Skin epidermis (tissue), 12 donors: ENCODE results near the gene HIVEP3.
A peak's percentile ranks its signal among the peaks of the same experiment; 100 is the strongest.

Experiments
- H3K27ac ChIP-seq, 21 experiments: fragments of 200-600 bp; sonication (generic) in 11 of 21; one replicate each; pipeline ENCODE4 v1.5.0; 2020; ENCODE audit warnings: mild to moderate bottlenecking in 3 of 21, inconsistent platforms in 2 of 21, moderate library complexity in 2 of 21
- H3K4me3 ChIP-seq, 7 experiments: fragments of 200-600 bp; sonication (generic) in 2 of 7; one replicate each; pipeline ENCODE4 v1.5.0; 2020; ENCODE audit warnings: inconsistent platforms in 2 of 7, mild to moderate bottlenecking in 2 of 7, moderate library complexity in 1 of 7

HIVEP3 gene

GRCh38 chr1:41529621-41530395, 388.9 kb downstream of the HIVEP3 start:
- no peak overlapping the region for H3K27ac ChIP-seq
- no peak overlapping the region for H3K4me3 ChIP-seq

GRCh38 chr1:41528726-41529605, 389.8 kb downstream of the HIVEP3 start:
- Histone ChIP-seq H3K27ac (no peak overlapping the region), H3K4me3 (no peak overlapping the region)

GRCh38 chr1:41528106-41528505, 390.6 kb downstream of the HIVEP3 start:
- H3K27ac ChIP-seq = no peak overlapping the region
- H3K4me3 ChIP-seq = no peak overlapping the region

- Histone ChIP-seq H3K4me3 (no peak overlapping the region), H3K27ac (no peak overlapping the region)
These were observed 391.7 kb downstream of the HIVEP3 start for GRCh38 chr1:41526956-41527561.

- Histone ChIP-seq H3K27ac (no peak overlapping the region), H3K4me3 (no peak overlapping the region)
These were observed 392.7 kb downstream of the HIVEP3 start for GRCh38 chr1:41525891-41526587.

- H3K4me3 ChIP-seq = no peak overlapping the region
- H3K27ac ChIP-seq = no peak overlapping the region
These were observed 393.7 kb downstream of the HIVEP3 start for GRCh38 chr1:41524676-41525675.

GRCh38 chr1:41523949-41524675, 394.6 kb downstream of the HIVEP3 start:
- Histone ChIP-seq H3K27ac (no peak overlapping the region), H3K4me3 (no peak overlapping the region)

GRCh38 chr1:41523071-41523470, 395.7 kb downstream of the HIVEP3 start:
- H3K4me3 ChIP-seq = no peak overlapping the region
- H3K27ac ChIP-seq = no peak overlapping the region

GRCh38 chr1:41521766-41522165, 397.0 kb downstream of the HIVEP3 start:
- H3K4me3 ChIP-seq = no peak overlapping the region
- no peak overlapping the region for H3K27ac ChIP-seq

- H3K27ac ChIP-seq = no peak overlapping the region
- no peak overlapping the region for H3K4me3 ChIP-seq
These were observed 397.6 kb downstream of the HIVEP3 start for GRCh38 chr1:41520951-41521752.

- Histone ChIP-seq H3K4me3 (no peak overlapping the region), H3K27ac (no peak overlapping the region)
These were observed 399.1 kb downstream of the HIVEP3 start for GRCh38 chr1:41519667-41520066.

- Histone ChIP-seq H3K4me3 (no peak overlapping the region), H3K27ac (no peak overlapping the region)
These were observed 400.3 kb downstream of the HIVEP3 start for GRCh38 chr1:41518471-41518870.

GRCh38 chr1:41517062-41517438, 401.7 kb downstream of the HIVEP3 start:
- Histone ChIP-seq H3K27ac (no peak overlapping the region), H3K4me3 (no peak overlapping the region)

GRCh38 chr1:41516168-41517061, 402.3 kb downstream of the HIVEP3 start:
- H3K27ac ChIP-seq = peak overlapping the region in 3 of 21 experiments; percentile 7 to 29 (median 21)

GRCh38 chr1:41515778-41516167, 402.9 kb downstream of the HIVEP3 start:
- no peak overlapping the region for H3K4me3 ChIP-seq
- peak overlapping the region in 1 of 21 experiments; percentile 34 for H3K27ac ChIP-seq

More at GRCh38 chr1:41516168-41517061, 402.3 kb downstream of the HIVEP3 start:
- H3K4me3 ChIP-seq = peak overlapping the region in 6 of 7 experiments; percentile 4 to 37 (median 26)

GRCh38 chr1:41515131-41515678, 403.5 kb downstream of the HIVEP3 start:
- peak overlapping the region in 1 of 21 experiments; percentile 34 for H3K27ac ChIP-seq

More at GRCh38 chr1:41515131-41515678, 403.5 kb downstream of the HIVEP3 start:
- no peak overlapping the region for H3K4me3 ChIP-seq
